Tibial nerve (tissue), 4 donors: Measurements from ENCODE around the gene ADGRF5.

Source experiments
- EP300 ChIP-seq, 2 donors: sonication (generic); formaldehyde crosslinking; IDR thresholded peaks; one replicate each; pipeline ENCODE4 v1.6.1; 2017; ENCODE audit warnings: antibody characterized with exemption in 2 of 2, mild to moderate bottlenecking in 1 of 2
- TF ChIP-seq, protein P1 (sequence below), 5 experiments: fragments of 200-600 bp in 3 of 5; fragments of 450-650 bp in 2 of 5; sonication (generic) in 3 of 5; IDR thresholded peaks; one replicate each; pipeline ENCODE4 v1.5.1; 2016 to 2019; ENCODE audit warnings: antibody characterized with exemption in 5 of 5, mild to moderate bottlenecking in 3 of 5, moderate library complexity in 2 of 5

- TF ChIP-seq EP300 (IDR thresholded peaks at IDR 0.05): no peak
- TF ChIP-seq, protein P1, sequence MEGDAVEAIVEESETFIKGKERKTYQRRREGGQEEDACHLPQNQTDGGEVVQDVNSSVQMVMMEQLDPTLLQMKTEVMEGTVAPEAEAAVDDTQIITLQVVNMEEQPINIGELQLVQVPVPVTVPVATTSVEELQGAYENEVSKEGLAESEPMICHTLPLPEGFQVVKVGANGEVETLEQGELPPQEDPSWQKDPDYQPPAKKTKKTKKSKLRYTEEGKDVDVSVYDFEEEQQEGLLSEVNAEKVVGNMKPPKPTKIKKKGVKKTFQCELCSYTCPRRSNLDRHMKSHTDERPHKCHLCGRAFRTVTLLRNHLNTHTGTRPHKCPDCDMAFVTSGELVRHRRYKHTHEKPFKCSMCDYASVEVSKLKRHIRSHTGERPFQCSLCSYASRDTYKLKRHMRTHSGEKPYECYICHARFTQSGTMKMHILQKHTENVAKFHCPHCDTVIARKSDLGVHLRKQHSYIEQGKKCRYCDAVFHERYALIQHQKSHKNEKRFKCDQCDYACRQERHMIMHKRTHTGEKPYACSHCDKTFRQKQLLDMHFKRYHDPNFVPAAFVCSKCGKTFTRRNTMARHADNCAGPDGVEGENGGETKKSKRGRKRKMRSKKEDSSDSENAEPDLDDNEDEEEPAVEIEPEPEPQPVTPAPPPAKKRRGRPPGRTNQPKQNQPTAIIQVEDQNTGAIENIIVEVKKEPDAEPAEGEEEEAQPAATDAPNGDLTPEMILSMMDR (IDR thresholded peaks at IDR 0.05): no peak
Observed at GRCh38 chr6:46930331-46930730, 8.6 kb upstream of the ADGRF5 start.
